ENCODE measurements around the gene B3GALT4.
"Not testable (repeated sequence)": the region's sequence is repeated elsewhere in the genome, so short reads cannot be mapped to it uniquely, and the experiment has no call there.

Gene B3GALT4

DNA sequence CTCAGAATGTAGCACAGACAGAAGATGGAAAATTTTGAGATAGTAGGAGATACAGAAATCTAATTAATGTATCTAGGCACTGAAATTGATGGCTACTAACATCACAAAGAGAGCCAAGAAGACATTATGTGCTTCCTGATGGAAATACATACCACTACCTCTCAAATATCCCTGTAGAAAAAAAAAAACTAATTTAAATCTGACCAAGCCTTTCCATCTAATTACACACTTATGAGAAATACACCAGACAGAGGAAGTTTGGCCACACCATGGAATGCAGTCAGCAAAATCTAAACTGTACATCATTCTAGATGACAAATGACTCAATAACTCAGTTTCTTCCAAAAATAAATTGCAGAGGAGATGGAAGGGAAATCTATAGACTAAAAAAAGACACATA lies 24.2 kb upstream of the B3GALT4 start:
- no peak for TF ChIP-seq CTCF (conservative IDR thresholded peaks at IDR 0.05)
- no peak overlapping the region for H3K27ac ChIP-seq

DNA sequence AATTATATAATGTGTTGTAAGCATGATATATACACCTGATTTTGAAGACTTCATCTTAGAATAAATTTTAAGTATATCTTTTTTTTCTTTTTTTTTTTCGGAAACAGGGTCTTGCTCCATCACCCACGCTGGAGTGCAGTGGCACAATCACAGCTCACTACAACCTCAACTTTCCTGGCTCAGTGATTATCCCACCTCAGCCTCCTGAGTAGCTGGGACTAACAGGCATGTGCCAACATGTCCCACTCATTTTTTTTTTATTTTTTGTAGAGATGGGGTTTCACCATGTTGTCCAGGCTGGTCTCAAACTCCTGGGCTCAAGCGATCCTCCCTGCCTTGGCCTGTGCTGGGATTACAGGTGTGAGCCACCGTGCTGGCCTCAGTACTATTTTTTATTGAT lies 22.3 kb upstream of the B3GALT4 start:
- TF ChIP-seq CTCF (conservative IDR thresholded peaks at IDR 0.05) = no peak
- H3K27ac ChIP-seq = no peak overlapping the region

DNA sequence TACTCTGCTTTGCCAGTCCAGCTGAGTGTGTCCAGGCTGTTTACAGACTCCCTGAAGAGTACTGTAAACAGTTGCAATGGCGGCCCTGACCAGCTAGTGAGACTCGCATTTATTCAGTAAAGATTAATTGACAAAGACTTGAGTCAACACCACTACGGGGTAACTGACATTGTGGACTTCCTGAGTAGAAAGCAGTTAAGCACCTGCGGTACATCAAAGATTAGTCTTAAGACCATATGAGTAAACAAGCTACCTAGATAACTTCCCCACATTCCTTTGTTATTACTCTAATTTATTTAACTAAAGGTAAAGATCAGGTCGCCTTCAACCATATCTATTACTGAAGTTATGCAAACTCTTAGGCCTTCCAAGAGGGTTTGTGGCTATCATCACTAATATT lies 17.9 kb upstream of the B3GALT4 start:
- H3K27ac ChIP-seq = no peak overlapping the region

GRCh38 chr6:33262490-33262889 lies 14.4 kb upstream of the B3GALT4 start:
- not testable (repeated sequence) for H3K27ac ChIP-seq

More for the DNA sequence above, 17.9 kb upstream of the B3GALT4 start:
- TF ChIP-seq CTCF (conservative IDR thresholded peaks at IDR 0.05) = no peak

DNA sequence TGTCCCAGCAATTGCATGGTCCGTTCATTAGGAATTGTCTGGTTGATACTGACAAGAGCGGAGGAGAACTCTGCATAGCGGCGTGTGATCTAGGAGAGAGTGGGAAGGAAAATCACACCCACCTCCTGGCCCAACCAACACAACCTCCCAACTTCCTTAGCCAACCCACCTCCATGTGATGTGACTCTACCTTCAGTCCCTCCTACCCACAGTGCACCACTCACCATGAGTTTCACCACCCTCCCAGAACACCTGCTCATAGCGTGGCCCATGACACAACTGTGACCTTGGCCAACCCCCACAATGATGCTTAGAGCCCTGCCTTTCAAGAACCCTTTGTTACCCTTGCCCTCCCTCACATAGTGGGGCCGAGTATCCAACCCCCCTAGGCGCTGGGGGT lies 12.9 kb upstream of the B3GALT4 start:
- no peak for TF ChIP-seq CTCF (conservative IDR thresholded peaks at IDR 0.05)
- no peak overlapping the region for H3K27ac ChIP-seq

GRCh38 chr6:33271117-33271467 lies 5.8 kb upstream of the B3GALT4 start:
- H3K27ac ChIP-seq = peak overlapping the region; percentile 100
- TF ChIP-seq CTCF (conservative IDR thresholded peaks at IDR 0.05) = no peak

DNA sequence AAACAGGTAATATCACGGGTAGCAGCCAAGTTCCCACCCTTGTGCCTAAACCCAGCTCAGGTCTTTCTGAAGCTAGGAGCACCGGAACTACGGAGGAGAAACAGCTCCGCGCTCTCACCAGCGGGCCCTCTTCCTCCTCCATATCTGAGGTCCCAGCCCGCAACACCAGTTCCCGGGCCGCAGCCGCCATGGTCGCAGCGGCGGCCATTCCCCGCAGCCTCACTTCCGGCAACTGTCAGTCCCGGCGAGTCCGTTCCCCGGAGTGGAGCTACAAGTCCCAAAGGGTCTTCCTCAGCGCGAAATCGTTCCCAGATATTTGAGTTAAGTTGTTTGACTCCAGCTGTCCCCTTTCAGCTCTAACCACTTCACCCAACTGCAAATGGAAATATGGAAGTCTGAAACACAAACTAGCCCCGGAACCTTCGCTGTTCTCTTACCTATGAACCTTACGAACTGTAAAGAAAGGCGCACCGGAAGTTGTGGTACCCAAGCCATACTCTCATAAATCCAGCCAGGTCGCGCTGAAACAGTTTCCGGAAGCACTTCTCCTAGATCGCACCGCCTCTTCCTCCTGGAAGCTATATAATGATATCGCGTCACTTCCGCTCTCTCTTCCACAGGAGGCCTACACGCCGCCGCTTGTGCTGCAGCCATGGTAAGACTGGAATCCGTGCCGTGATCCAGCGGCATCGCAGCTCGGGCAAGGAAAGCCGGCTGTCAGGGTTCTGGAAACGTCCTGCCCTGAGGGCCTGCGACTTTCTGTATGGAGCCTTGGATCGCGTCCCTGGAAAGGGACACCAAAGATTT lies 5.3 kb upstream of the B3GALT4 start, which contains the start of the genes RPS18 and VPS52:
RPS18 (plus strand) TSS at position 608 of the 807 bp plus-strand sequence; CDS start at position 653, 45 bp downstream.
VPS52 (minus strand) TSS at position 409 of the 807 bp plus-strand sequence; CDS start at position 208, 201 bp downstream.
- peak within 1 kb of the TSS; percentile 100 for H3K27ac ChIP-seq
- TF ChIP-seq CTCF (conservative IDR thresholded peaks at IDR 0.05) = no peak

Data from VCaP (cell line).